ENCODE results near the gene IFI27L2. TPM values are rescaled to one million over a fixed set of nuclear protein-coding genes. Genes with fewer than 3 reads are reported as not detected.

The IFI27L2 gene
- total RNA-seq, 2 donors from 2014 or later = 42.9 to 85.1 TPM

DNA sequence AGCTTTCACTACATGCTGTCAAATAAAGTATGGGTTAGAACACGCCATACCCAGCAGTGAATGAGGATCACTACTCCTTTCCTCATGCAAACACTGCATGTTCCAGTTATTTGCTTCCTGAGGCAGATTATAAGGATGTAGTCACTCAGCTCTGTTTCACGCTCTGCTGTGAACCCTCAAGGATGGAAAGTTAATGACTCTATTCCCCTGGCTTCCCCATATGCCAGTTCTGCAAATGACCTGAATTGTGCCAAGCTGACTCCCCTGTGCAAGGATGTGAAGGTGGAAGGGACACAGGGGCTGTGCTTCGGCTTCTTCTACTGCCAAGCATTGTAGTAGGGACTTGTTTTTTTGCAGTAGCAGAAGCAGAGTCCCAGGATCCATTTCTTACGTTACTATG, 41.5 kb downstream of the IFI27L2 start:
- H3K36me3 ChIP-seq = no peaks in the 10 kb centered on the region
- no peak overlapping the region for H3K4me3 ChIP-seq
- no peaks in the 10 kb centered on the region for H3K4me1 ChIP-seq
- peak; percentile 34 for DNase-seq (ENCODE audit: low spot score)
- TF ChIP-seq, protein P1, sequence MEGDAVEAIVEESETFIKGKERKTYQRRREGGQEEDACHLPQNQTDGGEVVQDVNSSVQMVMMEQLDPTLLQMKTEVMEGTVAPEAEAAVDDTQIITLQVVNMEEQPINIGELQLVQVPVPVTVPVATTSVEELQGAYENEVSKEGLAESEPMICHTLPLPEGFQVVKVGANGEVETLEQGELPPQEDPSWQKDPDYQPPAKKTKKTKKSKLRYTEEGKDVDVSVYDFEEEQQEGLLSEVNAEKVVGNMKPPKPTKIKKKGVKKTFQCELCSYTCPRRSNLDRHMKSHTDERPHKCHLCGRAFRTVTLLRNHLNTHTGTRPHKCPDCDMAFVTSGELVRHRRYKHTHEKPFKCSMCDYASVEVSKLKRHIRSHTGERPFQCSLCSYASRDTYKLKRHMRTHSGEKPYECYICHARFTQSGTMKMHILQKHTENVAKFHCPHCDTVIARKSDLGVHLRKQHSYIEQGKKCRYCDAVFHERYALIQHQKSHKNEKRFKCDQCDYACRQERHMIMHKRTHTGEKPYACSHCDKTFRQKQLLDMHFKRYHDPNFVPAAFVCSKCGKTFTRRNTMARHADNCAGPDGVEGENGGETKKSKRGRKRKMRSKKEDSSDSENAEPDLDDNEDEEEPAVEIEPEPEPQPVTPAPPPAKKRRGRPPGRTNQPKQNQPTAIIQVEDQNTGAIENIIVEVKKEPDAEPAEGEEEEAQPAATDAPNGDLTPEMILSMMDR (IDR thresholded peaks at IDR 0.05) = no peak
- no peaks in the 10 kb centered on the region for H3K9me3 ChIP-seq
- H3K27me3 ChIP-seq = no peaks in the 10 kb centered on the region
- no peak overlapping the region for H3K27ac ChIP-seq

DNA sequence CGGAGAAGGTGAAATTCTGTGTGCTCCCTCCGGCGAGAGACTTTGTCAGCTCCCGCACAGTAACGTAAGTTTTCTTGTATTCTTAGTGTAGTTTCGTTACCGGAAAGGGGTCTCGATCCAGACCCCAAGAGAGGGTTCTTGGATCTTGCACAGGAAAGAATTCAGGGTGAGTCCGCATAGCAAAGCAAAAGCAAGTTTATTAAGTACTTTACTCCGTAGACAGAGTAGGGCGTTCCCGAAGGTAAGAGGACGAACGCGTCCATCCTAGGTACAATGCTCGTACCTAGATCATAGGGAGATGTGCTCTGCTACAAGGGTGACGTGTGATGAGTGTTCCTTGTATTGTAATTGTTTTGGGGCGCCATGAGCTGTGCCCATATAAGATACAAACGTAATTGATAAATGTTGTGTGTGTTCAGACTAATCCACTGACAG, 48.0 kb downstream of the IFI27L2 start:
- Histone ChIP-seq H3K27me3 (no peaks in the 10 kb centered on the region), H3K27ac (peak overlapping the region; percentile 96 to 98), H3K36me3 (peaks cover 18% of the 10 kb centered on the region), H3K4me3 (peak overlapping the region; percentile 96 to 98), H3K9me3 (no peaks in the 10 kb centered on the region), H3K4me1 (peaks cover 0 to 46% of the 10 kb centered on the region in 2 donors)
- TF ChIP-seq, protein P1 (IDR thresholded peaks at IDR 0.05) = no peak
- DNase-seq (ENCODE audit: low spot score) = no peak

DNA sequence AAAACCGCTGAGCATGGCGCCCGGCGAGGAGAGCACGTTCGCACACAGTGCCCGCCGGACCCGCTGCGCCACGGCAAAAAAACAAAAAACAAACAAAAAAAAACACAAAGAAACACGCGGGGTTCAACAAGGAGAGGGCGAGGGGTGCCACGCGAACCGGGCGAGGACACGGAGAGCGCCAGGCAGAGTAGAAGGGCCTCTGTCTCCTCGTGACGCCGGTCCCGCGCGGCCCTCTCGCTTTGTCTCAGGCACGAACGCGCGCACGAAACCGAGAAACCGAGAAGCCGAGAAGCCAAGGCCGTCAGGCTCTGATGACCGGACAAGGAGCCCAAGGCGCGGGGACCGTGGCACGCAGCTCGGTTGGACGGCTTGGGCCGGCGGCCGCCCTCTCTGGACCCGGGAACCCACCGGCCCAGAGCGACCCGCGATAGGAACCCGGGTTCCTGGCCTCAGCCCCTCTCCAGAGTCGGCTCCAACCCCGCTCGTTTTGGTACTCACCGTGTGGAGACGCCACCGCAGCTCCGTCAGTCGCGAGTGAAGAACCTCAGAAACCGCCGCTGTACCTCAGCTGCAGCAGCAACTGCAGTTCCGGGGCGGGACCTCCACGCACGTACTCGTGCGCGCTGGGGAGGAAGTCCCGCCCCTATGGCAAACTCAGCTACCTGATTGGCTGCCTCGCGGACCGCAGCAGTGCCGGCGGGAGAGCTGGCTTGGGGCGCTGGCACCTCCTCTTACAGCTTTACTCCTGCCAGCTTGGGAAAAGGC, 48.6 kb downstream of the IFI27L2 start, which contains the start of the genes DDX24 and IFI27L1:
TSS of gene DDX24 (minus strand) at position 582 of the 765 bp plus-strand sequence. CDS start 1,460 bp downstream, outside the sequence.
TSS of gene IFI27L1 (plus strand) at position 690 of the 765 bp plus-strand sequence. CDS start 15,628 bp downstream, outside the sequence.
- peaks cover 0 to 52% of the 10 kb centered on the region in 2 donors for H3K4me1 ChIP-seq
- H3K27me3 ChIP-seq = no peaks in the 10 kb centered on the region
- H3K4me3 ChIP-seq = peak within 1 kb of the TSS; percentile 96 to 98
- peaks cover 18% of the 10 kb centered on the region for H3K36me3 ChIP-seq
- peak within 1 kb of the TSS; percentile 96 to 98 for H3K27ac ChIP-seq
- H3K9me3 ChIP-seq = no peaks in the 10 kb centered on the region
- peak; percentile 97 for DNase-seq (ENCODE audit: low spot score)
- TF ChIP-seq, protein P1 (IDR thresholded peaks at IDR 0.05) = no peak

DNA sequence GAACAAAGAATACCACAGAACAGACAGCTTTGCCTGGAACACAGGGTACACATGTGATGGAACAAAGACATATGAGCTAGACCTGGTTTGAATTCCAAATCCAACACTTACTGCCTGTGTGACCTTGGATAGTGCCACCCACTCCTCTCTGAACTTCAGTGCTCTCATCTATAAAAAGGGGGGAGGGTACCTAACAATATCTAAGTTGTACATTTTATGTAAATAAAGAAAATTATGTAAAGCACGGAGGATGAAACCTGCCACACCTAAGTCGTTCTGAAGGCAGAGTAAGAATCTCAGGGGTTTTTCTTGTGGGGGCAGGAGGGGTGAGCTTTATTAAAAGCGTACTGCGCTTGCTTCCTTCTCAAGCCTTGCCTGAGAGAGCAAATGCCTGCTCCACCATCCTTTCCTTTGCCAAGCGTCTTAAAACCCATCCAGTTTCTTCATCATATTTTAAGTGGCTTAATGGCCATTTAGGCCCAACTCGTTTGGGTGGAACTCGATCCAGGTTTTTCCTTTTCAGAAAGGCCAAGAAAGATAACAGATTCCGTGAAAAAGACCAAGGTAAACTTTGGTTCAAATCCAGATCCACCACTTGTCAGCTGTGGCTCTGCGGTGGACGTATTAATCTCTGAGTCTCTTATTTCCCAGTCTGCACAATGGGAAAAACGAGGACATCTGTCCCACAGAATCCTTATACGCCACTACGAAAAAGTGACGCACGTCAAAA, 49.3 kb downstream of the IFI27L2 start:
- Histone ChIP-seq H3K36me3 (peaks cover 18% of the 10 kb centered on the region), H3K27ac (peak overlapping the region; percentile 96 to 98), H3K9me3 (peaks cover 0 to 4% of the 10 kb centered on the region in 2 donors), H3K27me3 (no peaks in the 10 kb centered on the region), H3K4me3 (peak overlapping the region; percentile 96 to 98), H3K4me1 (peaks cover 0 to 52% of the 10 kb centered on the region in 2 donors)
- TF ChIP-seq, protein P1 (IDR thresholded peaks at IDR 0.05) = no peak
- DNase-seq (ENCODE audit: low spot score) = no peak

DNA sequence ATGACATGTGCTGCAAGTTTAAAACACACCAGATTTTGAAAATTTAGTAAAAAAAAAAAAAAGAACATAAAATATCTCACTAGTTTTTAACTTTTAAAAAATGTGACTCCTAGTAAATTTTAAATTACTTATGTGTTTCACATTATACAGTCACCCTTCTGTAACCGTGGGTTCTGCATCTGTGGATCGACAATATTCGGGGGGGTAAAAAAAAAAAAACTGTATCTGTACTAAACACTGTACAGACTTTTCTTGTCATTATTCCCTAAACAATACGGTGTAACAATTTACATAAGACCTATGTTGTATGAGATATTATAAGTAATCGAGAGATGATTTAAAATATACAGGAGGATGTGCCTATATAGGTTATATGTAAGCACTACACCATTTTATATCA, 51.6 kb downstream of the IFI27L2 start:
- TF ChIP-seq, protein P1 (IDR thresholded peaks at IDR 0.05) = no peak
- Histone ChIP-seq H3K27ac (no peak overlapping the region), H3K4me1 (peaks cover 0 to 52% of the 10 kb centered on the region in 2 donors)

More for the DNA sequence above, 51.6 kb downstream of the IFI27L2 start:
- no peaks in the 10 kb centered on the region for H3K27me3 ChIP-seq
- peaks cover 5 to 15% of the 10 kb centered on the region in 2 donors for H3K9me3 ChIP-seq
- DNase-seq (ENCODE audit: low spot score) = no peak
- H3K36me3 ChIP-seq = peaks cover 18% of the 10 kb centered on the region
- peak overlapping the region; percentile 96 to 98 for H3K4me3 ChIP-seq

Other genes with a start within 250 kb of the IFI27L2 start
- gene FAM181A, start 202.3 kb downstream of the IFI27L2 start, total RNA-seq = not detected
- 100 to 1,000 TPM; 115 to 187 TPM for gene ASB2, start 153.0 kb downstream of the IFI27L2 start, total RNA-seq
- gene CCDC197, start 132.3 kb downstream of the IFI27L2 start, total RNA-seq = not detected
- gene OTUB2, start 103.3 kb downstream of the IFI27L2 start, total RNA-seq = under 1 TPM; 0.43 to 0.48 TPM
- gene DDX24, start 48.4 kb downstream of the IFI27L2 start, total RNA-seq = 100 to 1,000 TPM; 166 to 178 TPM
- gene IFI27L1, start 48.3 kb downstream of the IFI27L2 start, total RNA-seq = 10 to 100 TPM; 13.8 to 21.1 TPM
- 100 to 1,000 TPM; 140 to 229 TPM for gene IFI27, start 18.9 kb downstream of the IFI27L2 start, total RNA-seq
- gene PPP4R4, start 44.7 kb upstream of the IFI27L2 start, total RNA-seq = under 1 TPM; 0.22 to 0.75 TPM
- gene SERPINA10, start 163.7 kb upstream of the IFI27L2 start, total RNA-seq = not detected
- gene SERPINA6, start 193.7 kb upstream of the IFI27L2 start, total RNA-seq = not detected
- gene SERPINA2, start 237.1 kb upstream of the IFI27L2 start, total RNA-seq = not detected

All from right atrium auricular region (tissue), 2 donors.